ENCODE results near the gene KLHL42. TPM values are rescaled to one million over a fixed set of nuclear protein-coding genes. Genes with fewer than 3 reads are reported as not detected.

KLHL42 gene
- total RNA-seq, 1 experiment from 2014 or later: 20.7 TPM

DNA sequence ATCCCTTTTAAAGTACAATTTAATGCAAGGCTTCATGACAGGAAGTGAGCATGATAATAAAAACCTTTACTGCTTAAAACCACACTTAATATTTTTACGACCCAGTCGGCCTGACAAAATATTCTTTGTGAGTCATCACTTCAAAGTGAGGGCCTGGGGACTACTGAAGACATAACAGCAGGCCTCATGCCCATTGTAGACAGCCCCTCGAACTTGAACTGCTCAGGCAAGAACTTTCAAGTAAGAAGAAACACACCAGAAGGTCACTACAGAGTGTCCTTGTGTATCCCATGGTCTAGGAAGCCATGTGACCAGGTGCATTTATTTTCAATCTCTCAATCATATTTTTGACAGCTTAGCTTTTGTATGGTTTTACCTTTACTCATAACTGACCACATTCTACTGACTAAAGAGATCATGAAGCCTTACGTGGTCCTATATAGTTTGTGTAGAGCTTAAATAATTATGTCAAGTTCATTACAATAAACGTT is 61.4 kb downstream of the KLHL42 start (continued):
- TF ChIP-seq, protein P1, sequence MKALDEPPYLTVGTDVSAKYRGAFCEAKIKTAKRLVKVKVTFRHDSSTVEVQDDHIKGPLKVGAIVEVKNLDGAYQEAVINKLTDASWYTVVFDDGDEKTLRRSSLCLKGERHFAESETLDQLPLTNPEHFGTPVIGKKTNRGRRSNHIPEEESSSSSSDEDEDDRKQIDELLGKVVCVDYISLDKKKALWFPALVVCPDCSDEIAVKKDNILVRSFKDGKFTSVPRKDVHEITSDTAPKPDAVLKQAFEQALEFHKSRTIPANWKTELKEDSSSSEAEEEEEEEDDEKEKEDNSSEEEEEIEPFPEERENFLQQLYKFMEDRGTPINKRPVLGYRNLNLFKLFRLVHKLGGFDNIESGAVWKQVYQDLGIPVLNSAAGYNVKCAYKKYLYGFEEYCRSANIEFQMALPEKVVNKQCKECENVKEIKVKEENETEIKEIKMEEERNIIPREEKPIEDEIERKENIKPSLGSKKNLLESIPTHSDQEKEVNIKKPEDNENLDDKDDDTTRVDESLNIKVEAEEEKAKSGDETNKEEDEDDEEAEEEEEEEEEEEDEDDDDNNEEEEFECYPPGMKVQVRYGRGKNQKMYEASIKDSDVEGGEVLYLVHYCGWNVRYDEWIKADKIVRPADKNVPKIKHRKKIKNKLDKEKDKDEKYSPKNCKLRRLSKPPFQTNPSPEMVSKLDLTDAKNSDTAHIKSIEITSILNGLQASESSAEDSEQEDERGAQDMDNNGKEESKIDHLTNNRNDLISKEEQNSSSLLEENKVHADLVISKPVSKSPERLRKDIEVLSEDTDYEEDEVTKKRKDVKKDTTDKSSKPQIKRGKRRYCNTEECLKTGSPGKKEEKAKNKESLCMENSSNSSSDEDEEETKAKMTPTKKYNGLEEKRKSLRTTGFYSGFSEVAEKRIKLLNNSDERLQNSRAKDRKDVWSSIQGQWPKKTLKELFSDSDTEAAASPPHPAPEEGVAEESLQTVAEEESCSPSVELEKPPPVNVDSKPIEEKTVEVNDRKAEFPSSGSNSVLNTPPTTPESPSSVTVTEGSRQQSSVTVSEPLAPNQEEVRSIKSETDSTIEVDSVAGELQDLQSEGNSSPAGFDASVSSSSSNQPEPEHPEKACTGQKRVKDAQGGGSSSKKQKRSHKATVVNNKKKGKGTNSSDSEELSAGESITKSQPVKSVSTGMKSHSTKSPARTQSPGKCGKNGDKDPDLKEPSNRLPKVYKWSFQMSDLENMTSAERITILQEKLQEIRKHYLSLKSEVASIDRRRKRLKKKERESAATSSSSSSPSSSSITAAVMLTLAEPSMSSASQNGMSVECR (CRISPR knock-in tag; IDR thresholded peaks at IDR 0.05; ENCODE audit: borderline replicate concordance): no peak

DNA sequence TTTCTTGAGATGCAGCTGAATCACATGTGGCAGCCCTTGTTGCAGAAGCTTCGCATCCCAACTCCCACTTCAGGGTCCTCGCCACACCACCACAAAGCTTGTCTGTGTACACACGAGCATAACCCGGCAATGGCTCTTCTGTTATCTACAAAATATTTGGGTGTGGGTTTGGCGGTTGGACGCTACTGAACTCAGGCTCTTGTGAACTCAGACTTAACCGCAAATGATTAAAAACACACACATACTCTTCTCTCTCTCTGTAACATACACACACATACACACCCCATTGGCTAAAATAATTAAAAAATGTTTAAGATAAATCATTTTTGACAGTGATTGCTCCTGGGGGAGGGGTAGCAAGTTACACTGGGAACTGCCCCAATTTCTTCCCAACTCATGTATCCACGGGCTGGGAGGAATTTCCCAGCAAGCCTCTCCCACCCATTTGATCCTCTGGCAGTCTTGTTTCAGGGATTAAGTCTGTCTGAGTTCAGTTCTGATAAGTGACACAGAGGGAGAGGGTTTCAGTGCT is 63.7 kb downstream of the KLHL42 start:
- CTCF ChIA-PET: no interaction called here
- H3K27me3 Mint-ChIP-seq (ENCODE audit: low read depth): no peaks in the 10 kb centered on the region
- no peaks in the 10 kb centered on the region for H3K36me3 Mint-ChIP-seq
- no peak overlapping the region for H3K27ac Mint-ChIP-seq
- H3K4me3 Mint-ChIP-seq: no peak overlapping the region
- H3K9me3 Mint-ChIP-seq: no peaks in the 10 kb centered on the region; the same call in 1 of the 2 replicates
- DNase-seq (ENCODE audit: low spot score) (no peak), ATAC-seq (no peak)
- POLR2A ChIA-PET: no interaction called here
- H3K4me1 Mint-ChIP-seq: no peaks in the 10 kb centered on the region
- TF ChIP-seq SMAD3 (CRISPR knock-in tag; IDR thresholded peaks at IDR 0.05; ENCODE audit: borderline replicate concordance): no peak
- TF ChIP-seq, protein P2, sequence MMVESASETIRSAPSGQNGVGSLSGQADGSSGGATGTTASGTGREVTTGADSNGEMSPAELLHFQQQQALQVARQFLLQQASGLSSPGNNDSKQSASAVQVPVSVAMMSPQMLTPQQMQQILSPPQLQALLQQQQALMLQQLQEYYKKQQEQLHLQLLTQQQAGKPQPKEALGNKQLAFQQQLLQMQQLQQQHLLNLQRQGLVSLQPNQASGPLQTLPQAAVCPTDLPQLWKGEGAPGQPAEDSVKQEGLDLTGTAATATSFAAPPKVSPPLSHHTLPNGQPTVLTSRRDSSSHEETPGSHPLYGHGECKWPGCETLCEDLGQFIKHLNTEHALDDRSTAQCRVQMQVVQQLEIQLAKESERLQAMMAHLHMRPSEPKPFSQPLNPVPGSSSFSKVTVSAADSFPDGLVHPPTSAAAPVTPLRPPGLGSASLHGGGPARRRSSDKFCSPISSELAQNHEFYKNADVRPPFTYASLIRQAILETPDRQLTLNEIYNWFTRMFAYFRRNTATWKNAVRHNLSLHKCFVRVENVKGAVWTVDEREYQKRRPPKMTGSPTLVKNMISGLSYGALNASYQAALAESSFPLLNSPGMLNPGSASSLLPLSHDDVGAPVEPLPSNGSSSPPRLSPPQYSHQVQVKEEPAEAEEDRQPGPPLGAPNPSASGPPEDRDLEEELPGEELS (CRISPR knock-in tag; IDR thresholded peaks at IDR 0.05): no peak
- TF ChIP-seq ZNF121 (CRISPR knock-in tag; IDR thresholded peaks at IDR 0.05): no peak
- TF ChIP-seq, protein P3, sequence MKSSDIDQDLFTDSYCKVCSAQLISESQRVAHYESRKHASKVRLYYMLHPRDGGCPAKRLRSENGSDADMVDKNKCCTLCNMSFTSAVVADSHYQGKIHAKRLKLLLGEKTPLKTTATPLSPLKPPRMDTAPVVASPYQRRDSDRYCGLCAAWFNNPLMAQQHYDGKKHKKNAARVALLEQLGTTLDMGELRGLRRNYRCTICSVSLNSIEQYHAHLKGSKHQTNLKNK (CRISPR knock-in tag; IDR thresholded peaks at IDR 0.05): no peak
- TF ChIP-seq SP1 (CRISPR knock-in tag; conservative IDR thresholded peaks at IDR 0.05): no peak
- TF ChIP-seq GTF2I (CRISPR knock-in tag; conservative IDR thresholded peaks at IDR 0.05): no peak
- TF ChIP-seq, protein P4, sequence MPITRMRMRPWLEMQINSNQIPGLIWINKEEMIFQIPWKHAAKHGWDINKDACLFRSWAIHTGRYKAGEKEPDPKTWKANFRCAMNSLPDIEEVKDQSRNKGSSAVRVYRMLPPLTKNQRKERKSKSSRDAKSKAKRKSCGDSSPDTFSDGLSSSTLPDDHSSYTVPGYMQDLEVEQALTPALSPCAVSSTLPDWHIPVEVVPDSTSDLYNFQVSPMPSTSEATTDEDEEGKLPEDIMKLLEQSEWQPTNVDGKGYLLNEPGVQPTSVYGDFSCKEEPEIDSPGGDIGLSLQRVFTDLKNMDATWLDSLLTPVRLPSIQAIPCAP (CRISPR knock-in tag; IDR thresholded peaks at IDR 0.05): no peak
- TF ChIP-seq, protein P5, sequence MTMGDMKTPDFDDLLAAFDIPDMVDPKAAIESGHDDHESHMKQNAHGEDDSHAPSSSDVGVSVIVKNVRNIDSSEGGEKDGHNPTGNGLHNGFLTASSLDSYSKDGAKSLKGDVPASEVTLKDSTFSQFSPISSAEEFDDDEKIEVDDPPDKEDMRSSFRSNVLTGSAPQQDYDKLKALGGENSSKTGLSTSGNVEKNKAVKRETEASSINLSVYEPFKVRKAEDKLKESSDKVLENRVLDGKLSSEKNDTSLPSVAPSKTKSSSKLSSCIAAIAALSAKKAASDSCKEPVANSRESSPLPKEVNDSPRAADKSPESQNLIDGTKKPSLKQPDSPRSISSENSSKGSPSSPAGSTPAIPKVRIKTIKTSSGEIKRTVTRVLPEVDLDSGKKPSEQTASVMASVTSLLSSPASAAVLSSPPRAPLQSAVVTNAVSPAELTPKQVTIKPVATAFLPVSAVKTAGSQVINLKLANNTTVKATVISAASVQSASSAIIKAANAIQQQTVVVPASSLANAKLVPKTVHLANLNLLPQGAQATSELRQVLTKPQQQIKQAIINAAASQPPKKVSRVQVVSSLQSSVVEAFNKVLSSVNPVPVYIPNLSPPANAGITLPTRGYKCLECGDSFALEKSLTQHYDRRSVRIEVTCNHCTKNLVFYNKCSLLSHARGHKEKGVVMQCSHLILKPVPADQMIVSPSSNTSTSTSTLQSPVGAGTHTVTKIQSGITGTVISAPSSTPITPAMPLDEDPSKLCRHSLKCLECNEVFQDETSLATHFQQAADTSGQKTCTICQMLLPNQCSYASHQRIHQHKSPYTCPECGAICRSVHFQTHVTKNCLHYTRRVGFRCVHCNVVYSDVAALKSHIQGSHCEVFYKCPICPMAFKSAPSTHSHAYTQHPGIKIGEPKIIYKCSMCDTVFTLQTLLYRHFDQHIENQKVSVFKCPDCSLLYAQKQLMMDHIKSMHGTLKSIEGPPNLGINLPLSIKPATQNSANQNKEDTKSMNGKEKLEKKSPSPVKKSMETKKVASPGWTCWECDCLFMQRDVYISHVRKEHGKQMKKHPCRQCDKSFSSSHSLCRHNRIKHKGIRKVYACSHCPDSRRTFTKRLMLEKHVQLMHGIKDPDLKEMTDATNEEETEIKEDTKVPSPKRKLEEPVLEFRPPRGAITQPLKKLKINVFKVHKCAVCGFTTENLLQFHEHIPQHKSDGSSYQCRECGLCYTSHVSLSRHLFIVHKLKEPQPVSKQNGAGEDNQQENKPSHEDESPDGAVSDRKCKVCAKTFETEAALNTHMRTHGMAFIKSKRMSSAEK (CRISPR knock-in tag; IDR thresholded peaks at IDR 0.05; ENCODE audit: borderline replicate concordance): no peak
- TF ChIP-seq, protein P6, sequence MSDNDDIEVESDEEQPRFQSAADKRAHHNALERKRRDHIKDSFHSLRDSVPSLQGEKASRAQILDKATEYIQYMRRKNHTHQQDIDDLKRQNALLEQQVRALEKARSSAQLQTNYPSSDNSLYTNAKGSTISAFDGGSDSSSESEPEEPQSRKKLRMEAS (CRISPR knock-in tag; IDR thresholded peaks at IDR 0.05): no peak
- TF ChIP-seq, protein P7, sequence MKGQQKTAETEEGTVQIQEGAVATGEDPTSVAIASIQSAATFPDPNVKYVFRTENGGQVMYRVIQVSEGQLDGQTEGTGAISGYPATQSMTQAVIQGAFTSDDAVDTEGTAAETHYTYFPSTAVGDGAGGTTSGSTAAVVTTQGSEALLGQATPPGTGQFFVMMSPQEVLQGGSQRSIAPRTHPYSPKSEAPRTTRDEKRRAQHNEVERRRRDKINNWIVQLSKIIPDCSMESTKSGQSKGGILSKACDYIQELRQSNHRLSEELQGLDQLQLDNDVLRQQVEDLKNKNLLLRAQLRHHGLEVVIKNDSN (CRISPR knock-in tag; IDR thresholded peaks at IDR 0.05): no peak
- no peak for TF ChIP-seq NFATC4 (CRISPR knock-in tag; IDR thresholded peaks at IDR 0.05)
- TF ChIP-seq, protein P8, sequence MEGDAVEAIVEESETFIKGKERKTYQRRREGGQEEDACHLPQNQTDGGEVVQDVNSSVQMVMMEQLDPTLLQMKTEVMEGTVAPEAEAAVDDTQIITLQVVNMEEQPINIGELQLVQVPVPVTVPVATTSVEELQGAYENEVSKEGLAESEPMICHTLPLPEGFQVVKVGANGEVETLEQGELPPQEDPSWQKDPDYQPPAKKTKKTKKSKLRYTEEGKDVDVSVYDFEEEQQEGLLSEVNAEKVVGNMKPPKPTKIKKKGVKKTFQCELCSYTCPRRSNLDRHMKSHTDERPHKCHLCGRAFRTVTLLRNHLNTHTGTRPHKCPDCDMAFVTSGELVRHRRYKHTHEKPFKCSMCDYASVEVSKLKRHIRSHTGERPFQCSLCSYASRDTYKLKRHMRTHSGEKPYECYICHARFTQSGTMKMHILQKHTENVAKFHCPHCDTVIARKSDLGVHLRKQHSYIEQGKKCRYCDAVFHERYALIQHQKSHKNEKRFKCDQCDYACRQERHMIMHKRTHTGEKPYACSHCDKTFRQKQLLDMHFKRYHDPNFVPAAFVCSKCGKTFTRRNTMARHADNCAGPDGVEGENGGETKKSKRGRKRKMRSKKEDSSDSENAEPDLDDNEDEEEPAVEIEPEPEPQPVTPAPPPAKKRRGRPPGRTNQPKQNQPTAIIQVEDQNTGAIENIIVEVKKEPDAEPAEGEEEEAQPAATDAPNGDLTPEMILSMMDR (IDR thresholded peaks at IDR 0.05): no peak
- TF ChIP-seq, protein P9, sequence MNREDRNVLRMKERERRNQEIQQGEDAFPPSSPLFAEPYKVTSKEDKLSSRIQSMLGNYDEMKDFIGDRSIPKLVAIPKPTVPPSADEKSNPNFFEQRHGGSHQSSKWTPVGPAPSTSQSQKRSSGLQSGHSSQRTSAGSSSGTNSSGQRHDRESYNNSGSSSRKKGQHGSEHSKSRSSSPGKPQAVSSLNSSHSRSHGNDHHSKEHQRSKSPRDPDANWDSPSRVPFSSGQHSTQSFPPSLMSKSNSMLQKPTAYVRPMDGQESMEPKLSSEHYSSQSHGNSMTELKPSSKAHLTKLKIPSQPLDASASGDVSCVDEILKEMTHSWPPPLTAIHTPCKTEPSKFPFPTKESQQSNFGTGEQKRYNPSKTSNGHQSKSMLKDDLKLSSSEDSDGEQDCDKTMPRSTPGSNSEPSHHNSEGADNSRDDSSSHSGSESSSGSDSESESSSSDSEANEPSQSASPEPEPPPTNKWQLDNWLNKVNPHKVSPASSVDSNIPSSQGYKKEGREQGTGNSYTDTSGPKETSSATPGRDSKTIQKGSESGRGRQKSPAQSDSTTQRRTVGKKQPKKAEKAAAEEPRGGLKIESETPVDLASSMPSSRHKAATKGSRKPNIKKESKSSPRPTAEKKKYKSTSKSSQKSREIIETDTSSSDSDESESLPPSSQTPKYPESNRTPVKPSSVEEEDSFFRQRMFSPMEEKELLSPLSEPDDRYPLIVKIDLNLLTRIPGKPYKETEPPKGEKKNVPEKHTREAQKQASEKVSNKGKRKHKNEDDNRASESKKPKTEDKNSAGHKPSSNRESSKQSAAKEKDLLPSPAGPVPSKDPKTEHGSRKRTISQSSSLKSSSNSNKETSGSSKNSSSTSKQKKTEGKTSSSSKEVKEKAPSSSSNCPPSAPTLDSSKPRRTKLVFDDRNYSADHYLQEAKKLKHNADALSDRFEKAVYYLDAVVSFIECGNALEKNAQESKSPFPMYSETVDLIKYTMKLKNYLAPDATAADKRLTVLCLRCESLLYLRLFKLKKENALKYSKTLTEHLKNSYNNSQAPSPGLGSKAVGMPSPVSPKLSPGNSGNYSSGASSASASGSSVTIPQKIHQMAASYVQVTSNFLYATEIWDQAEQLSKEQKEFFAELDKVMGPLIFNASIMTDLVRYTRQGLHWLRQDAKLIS (CRISPR knock-in tag; IDR thresholded peaks at IDR 0.05; ENCODE audit: borderline replicate concordance): no peak
